SK-N-SH treated with all-trans-retinoic acid at 6 μM for 48 hours (cell line): Measurements from ENCODE around the gene CIT.

Experiments
- ATAC-seq: fragments of 200-7000 bp; cut with Tn5 transposase; 3 replicates; pipeline ENCODE4 v1.9.1; 2020; ENCODE audit warnings: mild to moderate bottlenecking, moderate library complexity
- ARNTL ChIP-seq: fragments of 450-650 bp; formaldehyde crosslinking; IDR thresholded peaks from 2 replicates; pipeline ENCODE4 v1.5.0; 2020; ENCODE audit warnings: low read depth, mild to moderate bottlenecking, moderate library complexity, borderline replicate concordance
- CSDC2 ChIP-seq: fragments of 250-450 bp; sonication (Bioruptor Pico); IDR thresholded peaks from 2 replicates; pipeline ENCODE4 v1.5.0; 2020; ENCODE audit warnings: mild to moderate bottlenecking, moderate library complexity
- ESRRG ChIP-seq: fragments of 250-450 bp; sonication (Bioruptor Pico); IDR thresholded peaks from 2 replicates; pipeline ENCODE4 v1.6.1; 2021; ENCODE audit warnings: mild to moderate bottlenecking
- GLIS3 ChIP-seq: fragments of 250-450 bp; sonication (Bioruptor Pico); IDR thresholded peaks from 2 replicates; pipeline ENCODE4 v1.5.0; 2020; ENCODE audit warnings: mild to moderate bottlenecking, moderate library complexity
- ISL1 ChIP-seq: fragments of 250-450 bp; sonication (Bioruptor Pico); IDR thresholded peaks from 2 replicates; pipeline ENCODE4 v2.1.2; 2022; ENCODE audit warnings: mild to moderate bottlenecking, moderate library complexity
- OSR1 ChIP-seq: fragments of 250-450 bp; sonication (Bioruptor Pico); IDR thresholded peaks from 2 replicates; pipeline ENCODE4 v1.8.0; 2022; ENCODE audit warnings: moderate library complexity, mild to moderate bottlenecking, inconsistent platforms
- PPARA ChIP-seq: fragments of 250-450 bp; sonication (Bioruptor Pico); IDR thresholded peaks from 2 replicates; pipeline ENCODE4 v1.5.0; 2020; ENCODE audit warnings: mild to moderate bottlenecking, borderline replicate concordance
- SNAI2 ChIP-seq: fragments of 250-450 bp; sonication (Bioruptor Pico); IDR thresholded peaks from 2 replicates; pipeline ENCODE4 v1.5.0; 2020; ENCODE audit warnings: mild to moderate bottlenecking, moderate library complexity
- TCF4 ChIP-seq: fragments of 250-450 bp; sonication (Bioruptor Pico); IDR thresholded peaks from 2 replicates; pipeline ENCODE4 v1.8.0; 2021; ENCODE audit warnings: mild to moderate bottlenecking, moderate library complexity, borderline replicate concordance
- TOX ChIP-seq: fragments of 250-450 bp; sonication (Bioruptor Pico); IDR thresholded peaks from 2 replicates; pipeline ENCODE4 v1.8.0; 2021; ENCODE audit warnings: mild to moderate bottlenecking, moderate library complexity, borderline replicate concordance
- ZC3H10 ChIP-seq: fragments of 250-450 bp; sonication (Bioruptor Pico); IDR thresholded peaks from 2 replicates; pipeline ENCODE4 v1.5.1; 2021; ENCODE audit warnings: mild to moderate bottlenecking, moderate library complexity
- ZFP3 ChIP-seq: fragments of 250-450 bp; sonication (Bioruptor Pico); IDR thresholded peaks from 2 replicates; pipeline ENCODE4 v1.5.0; 2020; ENCODE audit warnings: mild to moderate bottlenecking, moderate library complexity
- ZFP30 ChIP-seq: fragments of 450-650 bp; formaldehyde crosslinking; IDR thresholded peaks from 2 replicates; pipeline ENCODE4 v1.5.0; 2022; ENCODE audit warnings: mild to moderate bottlenecking, moderate library complexity
- ZNF565 ChIP-seq: fragments of 450-650 bp; formaldehyde crosslinking; conservative IDR thresholded peaks from 2 replicates; pipeline ENCODE4 v1.5.0; 2020; ENCODE audit warnings: low read depth, mild to moderate bottlenecking, moderate library complexity
- ZNF70 ChIP-seq: fragments of 450-650 bp; formaldehyde crosslinking; IDR thresholded peaks from 2 replicates; pipeline ENCODE4 v1.5.0; 2020; ENCODE audit warnings: mild to moderate bottlenecking, moderate library complexity
- ZNF8 ChIP-seq: fragments of 450-650 bp; formaldehyde crosslinking; IDR thresholded peaks from 2 replicates; pipeline ENCODE4 v1.5.0; 2020; ENCODE audit warnings: mild to moderate bottlenecking, moderate library complexity
- TF ChIP-seq, protein P1 (sequence below): fragments of 250-450 bp; sonication (Bioruptor Pico); IDR thresholded peaks from 2 replicates; pipeline ENCODE4 v1.8.0; 2020; ENCODE audit warnings: mild to moderate bottlenecking, moderate library complexity, borderline replicate concordance
- TF ChIP-seq, protein P2 (sequence below): fragments of 250-450 bp; sonication (Bioruptor Pico); IDR thresholded peaks from 2 replicates; pipeline ENCODE4 v1.5.1; 2020; ENCODE audit warnings: low read depth, mild to moderate bottlenecking, moderate library complexity
- TF ChIP-seq, protein P3 (sequence below): fragments of 250-450 bp; sonication (Bioruptor Pico); IDR thresholded peaks from 2 replicates; pipeline ENCODE4 v1.5.1; 2021; ENCODE audit warnings: mild to moderate bottlenecking, moderate library complexity
- TF ChIP-seq, protein P4 (sequence below): fragments of 250-450 bp; sonication (Bioruptor Pico); IDR thresholded peaks from 2 replicates; pipeline ENCODE4 v1.8.0; 2021; ENCODE audit warnings: low read depth, mild to moderate bottlenecking, moderate library complexity, borderline replicate concordance

CIT gene

DNA sequence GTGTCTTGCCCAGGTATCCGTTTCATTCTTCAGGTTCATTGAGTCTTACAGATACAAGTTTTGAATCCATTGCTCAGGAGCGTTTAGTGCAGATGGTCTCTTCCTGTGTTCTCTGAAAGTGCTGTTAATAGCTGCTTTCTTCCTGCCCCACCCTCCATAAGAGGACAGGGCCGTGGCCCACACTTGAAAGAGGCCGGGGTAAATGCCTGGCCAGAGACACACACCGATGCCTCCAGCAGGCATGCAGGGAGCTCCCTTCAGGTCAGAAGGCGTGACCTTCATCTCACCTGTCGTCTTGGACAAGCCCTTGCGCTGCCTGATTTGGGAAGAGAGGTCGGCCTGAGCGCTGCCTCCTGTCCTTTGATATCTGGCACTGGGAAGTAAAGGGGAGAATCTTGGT lies 197.6 kb downstream of the CIT start:
- TF ChIP-seq ZNF70 (CRISPR knock-in tag), result no peak
- no peak for TF ChIP-seq ISL1 (CRISPR knock-in tag)
- TF ChIP-seq, protein P1, sequence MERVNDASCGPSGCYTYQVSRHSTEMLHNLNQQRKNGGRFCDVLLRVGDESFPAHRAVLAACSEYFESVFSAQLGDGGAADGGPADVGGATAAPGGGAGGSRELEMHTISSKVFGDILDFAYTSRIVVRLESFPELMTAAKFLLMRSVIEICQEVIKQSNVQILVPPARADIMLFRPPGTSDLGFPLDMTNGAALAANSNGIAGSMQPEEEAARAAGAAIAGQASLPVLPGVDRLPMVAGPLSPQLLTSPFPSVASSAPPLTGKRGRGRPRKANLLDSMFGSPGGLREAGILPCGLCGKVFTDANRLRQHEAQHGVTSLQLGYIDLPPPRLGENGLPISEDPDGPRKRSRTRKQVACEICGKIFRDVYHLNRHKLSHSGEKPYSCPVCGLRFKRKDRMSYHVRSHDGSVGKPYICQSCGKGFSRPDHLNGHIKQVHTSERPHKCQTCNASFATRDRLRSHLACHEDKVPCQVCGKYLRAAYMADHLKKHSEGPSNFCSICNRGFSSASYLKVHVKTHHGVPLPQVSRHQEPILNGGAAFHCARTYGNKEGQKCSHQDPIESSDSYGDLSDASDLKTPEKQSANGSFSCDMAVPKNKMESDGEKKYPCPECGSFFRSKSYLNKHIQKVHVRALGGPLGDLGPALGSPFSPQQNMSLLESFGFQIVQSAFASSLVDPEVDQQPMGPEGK (CRISPR knock-in tag), result no peak
- no peak for TF ChIP-seq ZFP3 (CRISPR knock-in tag)
- TF ChIP-seq GLIS3 (CRISPR knock-in tag), result no peak
- no peak for TF ChIP-seq ZC3H10 (CRISPR knock-in tag)
- TF ChIP-seq, protein P2, sequence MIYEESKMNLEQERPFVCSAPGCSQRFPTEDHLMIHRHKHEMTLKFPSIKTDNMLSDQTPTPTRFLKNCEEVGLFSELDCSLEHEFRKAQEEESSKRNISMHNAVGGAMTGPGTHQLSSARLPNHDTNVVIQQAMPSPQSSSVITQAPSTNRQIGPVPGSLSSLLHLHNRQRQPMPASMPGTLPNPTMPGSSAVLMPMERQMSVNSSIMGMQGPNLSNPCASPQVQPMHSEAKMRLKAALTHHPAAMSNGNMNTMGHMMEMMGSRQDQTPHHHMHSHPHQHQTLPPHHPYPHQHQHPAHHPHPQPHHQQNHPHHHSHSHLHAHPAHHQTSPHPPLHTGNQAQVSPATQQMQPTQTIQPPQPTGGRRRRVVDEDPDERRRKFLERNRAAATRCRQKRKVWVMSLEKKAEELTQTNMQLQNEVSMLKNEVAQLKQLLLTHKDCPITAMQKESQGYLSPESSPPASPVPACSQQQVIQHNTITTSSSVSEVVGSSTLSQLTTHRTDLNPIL (CRISPR knock-in tag), result no peak
- TF ChIP-seq, protein P3, sequence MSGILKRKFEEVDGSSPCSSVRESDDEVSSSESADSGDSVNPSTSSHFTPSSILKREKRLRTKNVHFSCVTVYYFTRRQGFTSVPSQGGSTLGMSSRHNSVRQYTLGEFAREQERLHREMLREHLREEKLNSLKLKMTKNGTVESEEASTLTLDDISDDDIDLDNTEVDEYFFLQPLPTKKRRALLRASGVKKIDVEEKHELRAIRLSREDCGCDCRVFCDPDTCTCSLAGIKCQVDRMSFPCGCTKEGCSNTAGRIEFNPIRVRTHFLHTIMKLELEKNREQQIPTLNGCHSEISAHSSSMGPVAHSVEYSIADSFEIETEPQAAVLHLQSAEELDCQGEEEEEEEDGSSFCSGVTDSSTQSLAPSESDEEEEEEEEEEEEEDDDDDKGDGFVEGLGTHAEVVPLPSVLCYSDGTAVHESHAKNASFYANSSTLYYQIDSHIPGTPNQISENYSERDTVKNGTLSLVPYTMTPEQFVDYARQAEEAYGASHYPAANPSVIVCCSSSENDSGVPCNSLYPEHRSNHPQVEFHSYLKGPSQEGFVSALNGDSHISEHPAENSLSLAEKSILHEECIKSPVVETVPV (CRISPR knock-in tag), result no peak
- no peak for TF ChIP-seq ZFP30 (CRISPR knock-in tag)
- no peak for TF ChIP-seq ARNTL (CRISPR knock-in tag)
- no peak for TF ChIP-seq ZNF8 (CRISPR knock-in tag)
- no peak for TF ChIP-seq TOX (CRISPR knock-in tag)
- ATAC-seq, result no peak

DNA sequence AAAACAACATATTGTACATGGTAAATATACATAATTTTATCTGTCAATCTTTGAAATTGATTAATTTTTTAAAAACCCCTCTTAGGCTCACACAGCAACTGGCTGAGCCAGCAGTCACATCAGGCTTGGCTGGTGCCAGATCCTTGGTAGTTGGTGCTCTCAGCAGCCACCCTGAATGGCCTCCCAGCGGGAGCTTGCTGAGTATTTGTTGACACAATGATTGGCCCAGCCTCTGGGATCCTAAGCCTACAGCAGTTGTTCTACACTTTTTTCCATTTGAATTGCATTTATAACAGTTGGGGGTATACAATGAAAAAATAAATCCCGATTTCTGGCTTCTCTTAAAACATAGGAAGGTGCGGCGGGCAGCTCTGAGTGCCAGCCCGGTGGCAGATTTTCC lies 198.0 kb downstream of the CIT start:
- TF ChIP-seq PPARA (no peak), ZNF565 (CRISPR knock-in tag) (no peak), ZNF8 (CRISPR knock-in tag) (no peak), SNAI2 (no peak), ZFP3 (CRISPR knock-in tag) (no peak), ZFP30 (CRISPR knock-in tag) (no peak), ARNTL (CRISPR knock-in tag) (no peak), GLIS3 (CRISPR knock-in tag) (no peak), CSDC2 (no peak), ISL1 (CRISPR knock-in tag) (no peak), ESRRG (CRISPR knock-in tag) (no peak), TCF4 (CRISPR knock-in tag) (no peak), OSR1 (CRISPR knock-in tag) (no peak), ZNF70 (CRISPR knock-in tag) (no peak)
- TF ChIP-seq, protein P3 (CRISPR knock-in tag), result no peak
- TF ChIP-seq, protein P1 (CRISPR knock-in tag), result no peak
- TF ChIP-seq, protein P4, sequence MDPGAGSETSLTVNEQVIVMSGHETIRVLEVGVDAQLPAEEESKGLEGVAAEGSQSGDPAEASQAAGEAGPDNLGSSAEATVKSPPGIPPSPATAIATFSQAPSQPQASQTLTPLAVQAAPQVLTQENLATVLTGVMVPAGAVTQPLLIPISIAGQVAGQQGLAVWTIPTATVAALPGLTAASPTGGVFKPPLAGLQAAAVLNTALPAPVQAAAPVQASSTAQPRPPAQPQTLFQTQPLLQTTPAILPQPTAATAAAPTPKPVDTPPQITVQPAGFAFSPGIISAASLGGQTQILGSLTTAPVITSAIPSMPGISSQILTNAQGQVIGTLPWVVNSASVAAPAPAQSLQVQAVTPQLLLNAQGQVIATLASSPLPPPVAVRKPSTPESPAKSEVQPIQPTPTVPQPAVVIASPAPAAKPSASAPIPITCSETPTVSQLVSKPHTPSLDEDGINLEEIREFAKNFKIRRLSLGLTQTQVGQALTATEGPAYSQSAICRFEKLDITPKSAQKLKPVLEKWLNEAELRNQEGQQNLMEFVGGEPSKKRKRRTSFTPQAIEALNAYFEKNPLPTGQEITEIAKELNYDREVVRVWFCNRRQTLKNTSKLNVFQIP, result no peak
- TF ChIP-seq, protein P2 (CRISPR knock-in tag), result no peak
- no peak for ATAC-seq
